GM21367 (cell line): ENCODE results near the gene FKBP1A.

Experiments
- ATAC-seq: cut with Tn5 transposase; IDR thresholded peaks from one replicate; pipeline ENCODE4 v1.9.1; 2021; ENCODE audit not compliant: unreplicated experiment

Gene FKBP1A

DNA sequence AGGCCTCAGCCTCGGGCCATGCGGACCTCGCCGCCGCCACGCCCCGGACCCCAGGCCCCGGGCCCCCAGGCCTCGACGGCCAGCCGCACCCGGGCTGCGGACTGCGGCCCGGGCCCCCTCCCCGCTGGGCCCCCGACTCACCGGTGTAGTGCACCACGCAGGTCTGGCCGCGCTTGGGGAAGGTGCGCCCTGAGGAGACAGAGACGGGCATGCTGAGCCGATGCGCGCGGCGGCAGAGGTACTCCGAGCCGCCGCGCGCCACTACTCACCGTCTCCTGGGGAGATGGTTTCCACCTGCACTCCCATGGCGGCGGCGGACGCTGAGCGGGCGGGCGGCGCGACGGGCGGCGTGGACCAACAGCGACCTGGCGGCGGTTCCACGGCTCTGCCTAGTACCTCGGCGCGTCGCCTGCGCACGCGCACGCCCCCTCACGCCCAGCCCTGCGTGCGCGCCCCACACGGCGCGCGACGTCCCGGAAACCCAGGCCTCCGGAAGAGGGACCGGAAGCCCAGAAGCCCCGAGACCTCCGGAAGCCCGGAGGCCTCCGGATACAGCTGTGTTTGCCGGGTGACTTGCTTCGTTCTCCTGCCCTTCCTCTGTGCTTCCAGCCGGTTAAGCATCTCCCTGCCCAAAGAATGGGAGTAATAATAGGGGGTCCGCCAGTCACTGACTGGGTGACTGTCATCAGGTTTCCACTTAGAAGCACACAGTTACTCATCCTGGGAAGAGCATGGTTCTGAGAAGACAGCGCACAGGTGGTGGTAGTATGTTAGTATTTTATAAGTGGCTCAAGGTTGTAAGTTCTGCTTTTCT, at the start of gene FKBP1A:
Gene FKBP1A, minus strand, starts transcription at position 362 of the 814 bp plus-strand sequence. Its CDS starts 56 bp downstream, at position 306.
- peak; percentile 83 for ATAC-seq

DNA sequence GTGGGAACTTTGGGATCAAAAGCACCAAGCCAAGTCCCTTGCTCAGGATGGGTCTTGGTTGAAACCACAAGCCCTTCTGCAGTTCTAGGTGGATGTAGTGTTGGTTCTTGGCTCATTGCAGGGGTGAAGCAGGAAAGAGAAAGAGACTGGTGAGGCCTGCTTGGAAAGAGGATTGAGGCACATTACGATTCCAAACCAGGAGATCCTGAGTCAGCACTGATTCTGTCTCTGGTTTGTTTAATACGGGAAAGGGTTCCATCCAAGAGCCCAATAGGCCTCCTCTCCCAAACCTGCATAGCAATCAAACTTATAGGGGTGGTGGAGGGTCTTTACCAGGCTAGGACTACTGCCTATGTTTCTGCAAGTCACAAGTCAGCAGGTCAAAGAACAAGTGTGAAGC, 49.5 kb upstream of the FKBP1A start:
- ATAC-seq: no peak

DNA sequence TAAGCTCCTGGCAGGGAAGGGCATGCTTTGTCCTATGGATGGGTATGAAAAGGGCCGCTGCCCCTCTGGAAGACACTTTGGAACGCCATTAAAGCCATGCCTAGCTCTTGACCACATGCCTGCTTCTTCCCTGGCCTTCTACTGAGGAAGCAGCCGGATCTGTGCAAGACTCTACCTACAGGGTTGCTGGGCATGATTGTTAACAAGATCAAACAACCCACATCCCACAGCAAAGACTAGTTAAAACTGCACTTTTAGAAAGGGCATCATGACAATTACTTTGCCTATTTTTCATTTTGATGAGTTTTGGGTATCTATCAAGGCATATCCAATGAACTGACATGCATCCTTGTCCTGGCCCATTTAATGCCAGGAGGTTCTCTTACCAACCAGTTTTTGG, 48.3 kb upstream of the FKBP1A start:
- ATAC-seq: no peak

DNA sequence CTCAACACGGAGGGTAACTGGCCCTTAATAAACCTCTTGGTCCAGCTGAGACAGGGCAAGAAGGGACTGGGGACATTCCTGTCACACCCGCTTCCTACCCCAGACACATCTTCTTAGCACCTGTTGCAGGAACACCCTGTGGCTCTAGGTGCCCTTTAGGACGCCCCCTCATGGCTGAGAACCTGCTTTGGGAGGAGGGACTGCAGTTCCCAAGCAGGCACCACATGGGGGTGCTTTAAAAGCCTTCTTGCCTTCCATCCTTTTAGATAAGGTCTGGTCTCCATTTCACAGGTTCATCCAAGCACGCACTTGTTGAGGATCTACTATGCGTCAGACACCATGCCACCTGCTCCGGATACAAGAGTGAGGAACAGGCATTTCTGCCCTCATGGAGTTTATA, 47.2 kb upstream of the FKBP1A start:
- ATAC-seq: no peak

DNA sequence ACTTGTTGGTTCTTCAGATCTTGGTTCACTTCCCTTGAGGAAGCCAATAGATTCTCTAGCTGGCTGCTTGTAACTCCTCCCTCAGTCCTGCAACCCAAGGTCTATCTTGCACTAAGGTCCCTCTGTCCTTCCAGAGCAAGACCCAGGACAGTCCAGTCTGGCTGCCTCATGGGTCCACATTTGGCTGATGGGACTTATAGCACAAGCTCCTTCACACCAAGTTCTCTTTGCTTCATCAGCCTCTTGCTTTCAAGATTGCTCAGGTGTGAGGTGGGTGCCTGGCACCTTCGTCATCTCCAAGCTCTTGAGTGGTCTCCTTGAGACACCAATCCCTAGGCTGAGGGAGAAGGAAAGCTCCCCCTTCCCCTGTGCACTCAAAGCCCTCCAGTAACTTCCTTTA, 45.5 kb upstream of the FKBP1A start:
- no peak for ATAC-seq

DNA sequence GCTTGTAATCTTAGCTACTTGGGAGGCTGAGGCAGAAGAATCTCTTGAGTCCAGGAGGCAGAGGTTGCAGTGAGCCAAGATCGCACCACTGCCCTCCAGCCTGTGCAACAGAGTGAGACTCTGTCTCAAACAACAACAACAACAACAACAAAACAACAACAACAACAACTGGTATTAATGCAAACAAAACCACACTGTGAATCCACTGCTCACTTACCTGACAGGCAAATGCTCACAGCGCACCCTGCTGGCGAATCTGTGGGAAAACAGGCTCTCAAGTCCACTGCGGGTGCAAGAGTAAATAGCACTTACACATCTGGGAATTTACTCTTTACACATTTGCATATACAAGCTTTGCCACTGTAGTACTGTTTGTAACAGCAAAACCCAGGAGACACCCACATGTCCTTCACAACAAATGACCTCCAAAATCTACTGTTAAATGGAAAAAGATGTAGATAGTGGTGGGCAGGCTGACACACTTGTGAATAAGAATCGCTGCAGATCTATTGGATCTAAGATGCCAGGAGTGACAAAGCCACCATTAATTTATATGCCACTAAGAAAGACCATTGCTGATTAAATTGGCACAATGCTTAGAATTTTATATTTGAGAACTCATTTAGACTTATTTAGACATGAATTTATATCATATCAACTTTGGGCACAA, 44.5 kb upstream of the FKBP1A start:
- ATAC-seq: no peak

DNA sequence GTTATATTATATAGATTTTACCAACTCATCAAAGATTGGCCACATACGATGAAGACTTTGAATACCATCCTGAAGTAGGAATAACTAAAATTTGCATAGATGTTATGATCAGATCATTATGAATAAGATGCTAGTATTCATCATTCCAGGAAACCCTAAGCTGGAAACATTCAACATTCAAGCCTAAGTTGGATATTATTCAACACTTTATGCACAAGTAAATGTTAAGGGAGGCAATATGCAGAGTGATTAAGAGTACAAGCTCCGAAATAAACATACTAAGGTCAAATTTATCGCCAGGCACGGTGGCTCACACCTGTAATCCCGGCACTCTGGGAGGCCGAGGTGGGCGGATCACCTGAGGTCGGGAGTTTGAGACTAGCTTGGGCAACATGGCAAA, 43.4 kb upstream of the FKBP1A start:
- ATAC-seq: no peak

DNA sequence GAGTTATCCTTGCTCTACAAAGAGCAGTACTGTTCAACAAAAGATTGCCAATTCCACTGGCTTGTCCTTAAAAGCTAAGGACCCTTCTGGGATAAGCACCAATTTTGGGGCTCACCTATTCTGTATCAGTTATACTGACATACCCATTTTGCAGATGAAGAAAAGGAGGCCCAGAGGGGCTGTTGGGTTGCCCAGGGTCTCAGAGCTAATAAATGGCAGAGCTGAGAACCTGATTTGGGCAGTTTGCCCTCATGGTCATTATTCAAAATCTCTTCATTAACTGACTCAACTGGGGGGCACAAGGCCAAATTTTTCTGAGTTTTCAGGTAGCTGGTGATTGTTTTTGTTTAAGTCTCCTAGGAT, 42.5 kb upstream of the FKBP1A start:
- ATAC-seq: no peak

DNA sequence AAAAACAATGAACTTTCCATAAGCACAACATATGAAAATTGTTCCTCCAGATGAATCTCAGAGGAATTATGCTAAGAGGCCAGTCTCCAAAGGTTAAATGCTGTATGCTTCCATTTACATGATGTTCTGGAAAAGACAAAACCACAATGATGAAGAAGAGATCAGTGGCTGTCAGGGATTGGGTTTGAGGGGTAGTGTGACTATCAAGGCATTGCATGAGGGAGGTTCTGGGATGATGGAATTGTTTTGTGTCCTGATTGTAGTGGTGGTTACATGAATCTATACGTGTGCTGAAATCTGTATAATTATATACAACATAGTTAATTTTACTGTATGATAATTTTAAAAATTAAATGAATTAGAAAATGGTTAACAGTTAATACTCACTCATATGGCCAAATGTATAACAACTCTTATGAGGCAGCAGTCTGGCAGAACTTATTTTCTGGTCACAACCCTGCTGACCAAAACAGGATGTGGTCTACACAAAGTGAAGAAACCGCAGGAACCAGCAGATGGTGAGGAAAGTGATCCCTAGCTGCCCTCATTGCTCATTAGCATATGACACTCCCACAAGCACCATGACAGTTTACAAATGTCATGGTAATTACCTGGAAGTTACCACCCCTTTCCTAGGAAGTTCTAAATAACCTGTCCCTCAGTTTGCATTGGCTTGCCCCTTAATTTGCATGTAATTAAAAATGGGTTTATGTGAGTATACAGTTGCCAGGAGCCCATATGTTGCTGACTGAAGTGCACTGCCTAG, 41.9 kb upstream of the FKBP1A start:
- peak; percentile 86 for ATAC-seq

DNA sequence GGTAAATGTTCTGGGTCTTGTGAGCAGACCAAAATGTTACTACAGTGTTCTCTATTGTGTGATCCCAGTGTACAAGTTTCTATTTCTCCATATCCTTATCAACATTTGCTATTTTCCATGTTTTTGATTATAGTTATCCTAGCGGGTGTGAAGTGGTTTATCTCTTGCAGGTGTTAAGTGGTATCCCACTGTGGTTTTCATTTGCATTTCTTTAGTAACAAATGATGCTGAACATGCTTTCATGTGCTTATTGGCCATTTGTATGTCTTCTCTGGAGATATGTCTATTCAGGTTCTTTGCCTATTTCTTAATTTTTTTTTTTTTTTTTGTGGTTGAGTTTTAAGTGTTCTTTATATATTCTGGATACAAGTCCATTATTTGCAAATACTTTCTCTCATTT, 38.3 kb upstream of the FKBP1A start:
- ATAC-seq: no peak

DNA sequence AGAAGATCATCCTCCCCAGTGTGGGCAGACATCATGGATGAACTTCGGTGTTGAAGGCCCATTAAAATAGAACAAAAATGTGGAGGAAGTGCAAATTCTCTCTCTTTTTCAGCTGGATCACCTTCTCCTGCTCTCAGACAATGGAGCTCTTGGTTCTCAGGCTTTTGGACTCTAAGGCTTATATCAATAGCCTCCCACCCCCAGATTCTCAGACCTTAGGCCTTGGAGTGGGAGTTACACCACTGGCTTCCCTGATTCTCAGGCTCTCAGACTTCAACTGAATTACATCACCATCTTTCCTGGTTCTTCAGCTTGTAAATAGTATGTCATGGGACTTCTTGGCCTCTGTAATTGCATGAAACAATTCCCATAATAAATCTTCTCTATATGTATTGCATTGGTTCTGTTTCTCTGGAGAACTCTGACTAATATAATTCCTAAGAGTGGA, 37.2 kb upstream of the FKBP1A start:
- ATAC-seq: no peak

DNA sequence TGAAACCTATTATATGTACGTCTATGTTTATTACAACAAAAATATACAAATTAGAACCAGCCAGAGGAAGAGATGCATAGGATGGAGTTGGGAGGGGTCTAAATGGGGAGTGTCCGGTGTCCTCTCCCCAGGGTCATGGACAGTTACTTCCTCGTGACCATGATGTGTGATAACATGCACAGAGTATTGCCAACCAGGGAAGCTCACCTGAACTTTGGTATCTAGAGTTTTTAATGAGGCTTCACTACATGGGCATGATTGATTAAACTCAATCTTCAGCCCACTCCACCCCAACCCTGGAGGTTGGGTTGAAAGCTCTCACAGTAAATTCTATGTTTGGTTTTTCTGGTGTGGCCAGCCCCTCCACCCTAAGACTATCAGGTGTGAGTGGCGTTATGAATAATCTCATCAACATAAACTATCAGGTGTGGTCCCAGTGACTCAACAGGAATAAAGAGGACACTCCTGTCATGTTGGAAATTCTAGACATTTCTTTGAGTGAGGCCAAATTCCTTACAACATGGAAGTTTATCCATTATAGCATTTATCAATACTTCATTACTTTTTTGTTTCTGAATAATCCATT, 36.4 kb upstream of the FKBP1A start:
- no peak for ATAC-seq

DNA sequence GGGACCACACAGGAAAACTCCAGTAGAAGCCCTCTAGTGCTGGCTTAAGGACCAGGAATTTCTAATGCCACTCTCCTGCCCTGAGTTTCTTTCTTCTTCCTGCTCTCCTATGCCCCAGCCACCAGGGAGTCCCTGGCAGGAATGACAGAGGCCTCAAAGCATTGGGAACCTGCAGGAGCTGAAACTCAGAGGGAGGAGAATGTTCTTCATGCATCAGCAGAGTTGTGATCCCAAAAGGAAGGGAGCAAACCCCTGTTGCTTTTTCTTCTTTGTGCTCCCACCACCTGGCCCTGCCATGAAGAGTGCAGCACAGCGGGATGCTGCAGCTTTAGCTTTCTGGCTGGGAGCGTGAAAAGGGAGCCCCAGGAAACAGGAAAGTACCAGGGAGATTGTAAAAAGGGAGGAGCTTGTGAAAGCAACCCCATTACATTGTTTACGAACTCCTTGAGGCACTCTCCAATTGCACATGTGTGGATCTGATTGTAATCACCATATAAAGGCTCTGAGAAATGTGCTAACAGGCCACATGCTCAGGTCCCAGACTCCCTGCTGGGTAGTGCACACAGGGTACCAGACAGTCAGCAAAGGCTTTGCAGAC, 34.7 kb upstream of the FKBP1A start:
- ATAC-seq: no peak

DNA sequence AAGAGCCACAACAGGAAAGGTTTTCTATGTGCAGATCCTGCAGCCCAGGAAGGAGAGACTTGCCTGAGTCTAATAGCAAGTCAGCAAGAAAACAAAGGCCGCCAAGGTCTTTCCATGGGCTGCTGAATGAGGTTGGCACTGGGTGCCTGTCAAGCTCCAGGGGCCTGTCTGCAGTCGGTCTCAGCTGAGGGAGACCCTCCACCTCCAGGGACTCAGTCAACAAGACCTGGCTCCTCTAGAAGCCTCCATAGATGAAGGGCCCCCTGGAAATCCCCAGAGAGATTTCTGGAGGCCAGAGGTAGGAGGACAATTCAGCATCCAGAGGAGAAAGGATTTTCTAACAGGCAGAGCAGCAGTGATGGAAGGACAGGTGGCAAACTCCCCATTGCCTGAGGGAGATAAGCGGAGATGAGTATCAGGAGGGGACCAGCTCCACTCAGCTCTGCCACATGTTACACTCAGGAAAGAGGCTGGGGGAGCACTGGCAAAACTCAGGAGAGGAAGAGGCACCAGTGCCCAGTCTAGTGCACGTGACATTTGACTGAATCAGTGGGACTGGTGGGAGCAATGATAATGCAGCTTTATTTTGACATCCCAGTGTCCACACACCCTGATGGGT, 33.5 kb upstream of the FKBP1A start:
- no peak for ATAC-seq

DNA sequence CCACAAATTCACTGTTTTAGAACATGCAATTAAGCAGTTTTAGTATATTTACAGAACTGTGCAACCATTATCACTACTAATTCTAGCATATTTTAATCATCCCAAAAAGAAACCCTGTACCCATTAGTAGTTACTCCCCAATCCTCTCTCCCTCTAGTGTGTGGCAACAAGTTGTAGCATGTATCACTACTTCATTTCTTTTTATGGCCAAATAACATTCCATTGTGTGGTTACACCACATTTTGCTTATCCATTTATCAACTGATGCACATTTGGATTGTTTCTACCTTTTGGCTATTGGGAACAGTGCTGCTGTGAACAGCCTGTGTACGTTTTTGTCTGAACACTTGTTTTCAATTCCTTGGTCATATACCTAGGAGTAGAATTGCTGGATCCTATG, 31.5 kb upstream of the FKBP1A start:
- ATAC-seq: no peak

DNA sequence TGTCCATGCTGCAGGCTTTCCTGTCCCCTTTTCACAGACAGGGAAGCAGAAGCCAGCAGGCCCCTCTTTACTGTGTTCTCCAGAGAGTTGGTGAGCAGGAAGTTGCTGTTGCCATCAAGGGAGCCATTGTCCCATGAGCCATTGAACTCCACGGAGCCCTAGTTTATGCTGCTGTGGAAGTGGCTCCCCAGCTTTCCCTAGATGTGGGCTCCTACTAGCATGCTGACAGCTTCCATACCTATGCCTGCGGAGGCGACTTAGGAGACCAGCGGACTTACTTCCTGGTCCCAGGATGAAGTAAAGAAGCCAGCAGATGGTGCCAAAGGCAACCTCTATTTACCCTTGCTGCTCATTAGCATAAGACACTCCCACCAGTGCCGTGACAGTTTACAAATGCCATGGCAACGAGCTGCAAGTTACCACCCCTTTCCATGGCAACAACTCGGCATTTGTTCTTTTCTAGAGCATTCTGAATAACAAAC, 30.8 kb upstream of the FKBP1A start:
- no peak for ATAC-seq

DNA sequence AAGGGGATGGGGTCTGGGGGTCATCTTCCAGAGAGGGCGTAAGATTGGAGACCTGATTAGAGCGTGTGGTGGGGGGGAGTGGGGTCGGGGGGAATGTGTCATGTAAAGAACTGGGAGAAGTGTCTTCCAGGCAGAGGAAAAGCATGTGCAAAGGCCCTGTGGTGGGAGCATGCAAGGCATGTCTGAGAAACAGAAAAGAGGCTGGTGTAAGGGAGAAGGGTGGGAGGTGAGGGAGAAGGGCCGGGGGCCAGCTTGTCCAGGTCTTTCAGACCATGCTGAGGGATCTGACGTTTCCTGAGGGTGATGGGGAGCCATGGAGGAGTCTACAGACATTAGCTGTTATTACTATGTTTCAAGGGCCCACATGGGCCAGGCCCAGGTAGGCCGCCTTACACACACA, 30.4 kb upstream of the FKBP1A start:
- no peak for ATAC-seq

DNA sequence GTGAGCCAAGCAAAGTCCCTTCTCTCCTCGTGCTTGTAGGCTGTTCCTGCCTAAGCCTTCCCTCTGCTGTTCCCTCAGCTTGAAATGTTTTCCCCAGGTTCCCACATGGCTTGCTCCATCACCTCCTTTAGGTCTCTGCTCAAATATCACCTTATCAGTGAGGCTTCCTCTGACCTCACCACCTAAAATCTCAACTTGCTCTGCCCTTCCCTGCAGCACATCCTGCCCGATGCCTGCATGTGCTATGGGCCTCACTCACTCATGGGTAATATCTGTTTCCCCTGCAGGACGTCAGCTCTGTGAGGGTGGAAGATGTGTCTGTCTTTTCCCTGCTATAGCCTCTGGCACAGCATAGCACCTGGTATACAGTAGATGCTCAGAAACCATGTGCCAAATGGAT, 29.9 kb upstream of the FKBP1A start:
- ATAC-seq: no peak

DNA sequence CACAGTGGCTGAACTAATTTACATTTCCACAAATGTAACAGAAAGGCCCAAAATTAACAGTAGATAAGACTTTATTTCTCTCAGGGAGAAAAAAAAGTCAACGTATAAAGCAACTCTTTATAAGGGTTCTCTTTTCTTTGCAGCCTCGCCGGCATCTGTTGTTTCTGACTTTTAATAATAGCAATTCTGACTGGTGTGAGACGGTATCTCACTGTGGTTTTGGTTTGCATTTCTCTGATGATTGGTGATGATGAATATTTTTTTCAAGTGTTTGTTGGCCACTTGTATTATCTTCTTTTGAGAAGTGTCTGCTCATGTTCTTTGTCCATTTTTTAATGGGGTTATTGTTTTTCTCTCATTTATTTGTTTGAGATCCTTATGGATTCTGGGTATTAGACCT, 27.2 kb upstream of the FKBP1A start:
- ATAC-seq: no peak

DNA sequence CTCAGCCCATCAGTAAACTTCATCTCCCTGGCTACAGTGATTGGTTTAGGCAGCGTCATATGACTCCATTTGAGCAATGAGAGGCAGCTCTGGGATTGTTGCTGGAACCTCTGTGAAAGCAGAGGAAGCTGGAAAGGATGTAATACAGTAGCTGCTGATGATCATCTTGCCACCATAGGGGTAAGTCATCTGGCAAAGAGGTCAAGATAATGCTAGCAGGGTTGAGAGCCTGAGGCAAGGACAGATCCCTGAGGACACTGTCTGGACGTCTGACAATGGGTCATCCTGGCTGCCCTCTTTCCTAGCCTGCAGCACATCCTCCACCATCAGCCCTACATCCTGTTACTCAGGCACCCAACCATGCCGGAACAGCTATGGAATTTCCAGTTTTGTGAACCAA, 25.5 kb upstream of the FKBP1A start:
- ATAC-seq: no peak

DNA sequence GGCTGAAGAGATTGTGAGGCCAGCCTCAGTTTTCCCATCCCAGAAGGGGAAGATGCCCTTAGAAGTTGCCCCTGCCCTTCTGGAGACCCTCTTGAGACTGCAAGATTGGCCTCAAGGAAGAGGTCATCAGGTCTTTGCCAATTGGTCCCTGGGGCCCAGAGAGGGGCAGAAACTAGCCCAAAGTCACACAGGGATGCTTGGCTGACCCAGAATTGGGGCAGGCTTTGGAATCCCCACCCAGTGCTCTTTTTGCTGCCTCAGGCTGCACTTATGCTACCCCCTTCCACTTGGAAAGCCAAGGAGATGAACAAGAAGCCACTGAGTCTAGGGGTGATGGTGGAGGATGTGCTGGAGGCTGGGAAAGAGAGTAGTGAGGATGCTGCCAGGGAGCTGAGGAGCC, 24.9 kb upstream of the FKBP1A start:
- ATAC-seq: no peak
